HCEC 1CT (cell line): ENCODE results near the gene ZNF597.

Source experiments
- DNase-seq: peaks from one replicate; pipeline ENCODE4 v3.0.0-alpha.2; 2017

The ZNF597 gene, protein sequence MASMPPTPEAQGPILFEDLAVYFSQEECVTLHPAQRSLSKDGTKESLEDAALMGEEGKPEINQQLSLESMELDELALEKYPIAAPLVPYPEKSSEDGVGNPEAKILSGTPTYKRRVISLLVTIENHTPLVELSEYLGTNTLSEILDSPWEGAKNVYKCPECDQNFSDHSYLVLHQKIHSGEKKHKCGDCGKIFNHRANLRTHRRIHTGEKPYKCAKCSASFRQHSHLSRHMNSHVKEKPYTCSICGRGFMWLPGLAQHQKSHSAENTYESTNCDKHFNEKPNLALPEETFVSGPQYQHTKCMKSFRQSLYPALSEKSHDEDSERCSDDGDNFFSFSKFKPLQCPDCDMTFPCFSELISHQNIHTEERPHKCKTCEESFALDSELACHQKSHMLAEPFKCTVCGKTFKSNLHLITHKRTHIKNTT

DNA sequence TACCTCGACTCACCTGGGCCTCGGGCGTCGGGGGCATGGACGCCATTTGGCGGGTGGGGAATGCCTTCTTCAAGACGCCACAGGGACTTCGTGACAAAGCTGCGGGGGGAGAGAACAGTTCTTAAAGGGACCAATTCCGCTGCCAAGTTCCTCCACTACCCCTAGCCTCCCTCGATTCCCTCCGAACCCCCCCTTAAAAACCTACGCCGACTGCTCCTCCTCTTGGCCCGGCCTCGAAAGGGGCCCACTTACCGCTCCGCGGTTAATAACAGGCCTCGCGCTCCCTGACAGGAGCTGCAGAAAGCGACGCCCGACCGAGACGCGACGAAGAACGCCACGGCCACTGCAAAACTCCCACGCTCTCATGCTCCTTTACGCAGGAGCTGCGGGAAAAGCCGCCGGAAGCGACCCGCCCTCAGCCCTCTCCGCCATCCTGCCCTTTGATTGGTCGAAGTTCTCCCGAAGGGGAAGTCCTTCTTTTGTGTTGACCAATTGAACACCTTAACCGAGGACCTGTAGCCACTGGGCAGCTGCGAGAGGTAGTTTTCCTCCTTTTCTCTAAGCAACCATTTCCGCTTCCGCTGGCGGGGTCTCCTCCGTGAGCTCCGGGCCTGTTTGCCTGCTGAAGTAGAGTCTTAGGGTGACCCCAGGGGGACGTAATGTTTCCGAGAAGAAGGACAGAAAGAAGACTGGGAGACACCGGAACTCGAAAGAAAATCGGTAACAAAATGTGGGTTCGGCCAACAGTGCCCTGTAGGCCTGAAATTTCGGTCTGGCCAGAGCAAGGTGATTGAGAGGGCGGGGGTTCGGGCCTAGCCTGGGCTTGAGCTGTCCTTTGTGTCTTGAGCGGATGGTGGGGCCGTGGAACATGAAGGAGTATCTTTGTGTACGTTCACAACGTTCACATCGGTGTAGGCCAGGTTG is at the start of gene ZNF597, which contains the start of gene NAA60:
Gene ZNF597 (minus strand): TSS at position 397 of the 924 bp plus-strand sequence. CDS start 351 bp downstream, at position 46.
Gene NAA60 (plus strand): TSS at position 573 of the 924 bp plus-strand sequence. CDS start 32,548 bp downstream, outside the sequence.
- peak; percentile 85 for DNase-seq

DNA sequence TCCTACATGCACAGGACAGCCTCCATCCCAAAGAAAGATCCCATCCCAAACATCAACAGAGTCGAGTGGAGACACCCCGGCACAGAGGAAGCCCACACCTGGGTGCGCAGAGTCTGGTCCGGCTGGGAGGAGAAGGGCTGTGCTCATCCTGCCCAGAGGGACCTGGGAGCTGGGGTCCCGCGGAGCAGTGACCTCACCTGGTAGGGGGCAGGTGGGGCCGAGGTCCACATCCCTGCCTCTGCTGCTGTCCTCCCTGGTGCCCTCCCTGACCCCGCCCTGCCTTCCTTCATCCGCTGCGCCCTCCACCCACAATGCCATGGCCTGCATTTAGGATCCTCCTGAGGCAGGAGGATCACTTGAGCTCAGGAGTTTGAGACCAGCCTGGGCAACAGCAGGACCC is 49.1 kb upstream of the ZNF597 start:
- DNase-seq, result no peak

GRCh38 chr16:3490911-3491629 is 47.8 kb upstream of the ZNF597 start:
- no peak for DNase-seq

- DNase-seq, result no peak
Observed at GRCh38 chr16:3488801-3489200, 45.5 kb upstream of the ZNF597 start.

DNA sequence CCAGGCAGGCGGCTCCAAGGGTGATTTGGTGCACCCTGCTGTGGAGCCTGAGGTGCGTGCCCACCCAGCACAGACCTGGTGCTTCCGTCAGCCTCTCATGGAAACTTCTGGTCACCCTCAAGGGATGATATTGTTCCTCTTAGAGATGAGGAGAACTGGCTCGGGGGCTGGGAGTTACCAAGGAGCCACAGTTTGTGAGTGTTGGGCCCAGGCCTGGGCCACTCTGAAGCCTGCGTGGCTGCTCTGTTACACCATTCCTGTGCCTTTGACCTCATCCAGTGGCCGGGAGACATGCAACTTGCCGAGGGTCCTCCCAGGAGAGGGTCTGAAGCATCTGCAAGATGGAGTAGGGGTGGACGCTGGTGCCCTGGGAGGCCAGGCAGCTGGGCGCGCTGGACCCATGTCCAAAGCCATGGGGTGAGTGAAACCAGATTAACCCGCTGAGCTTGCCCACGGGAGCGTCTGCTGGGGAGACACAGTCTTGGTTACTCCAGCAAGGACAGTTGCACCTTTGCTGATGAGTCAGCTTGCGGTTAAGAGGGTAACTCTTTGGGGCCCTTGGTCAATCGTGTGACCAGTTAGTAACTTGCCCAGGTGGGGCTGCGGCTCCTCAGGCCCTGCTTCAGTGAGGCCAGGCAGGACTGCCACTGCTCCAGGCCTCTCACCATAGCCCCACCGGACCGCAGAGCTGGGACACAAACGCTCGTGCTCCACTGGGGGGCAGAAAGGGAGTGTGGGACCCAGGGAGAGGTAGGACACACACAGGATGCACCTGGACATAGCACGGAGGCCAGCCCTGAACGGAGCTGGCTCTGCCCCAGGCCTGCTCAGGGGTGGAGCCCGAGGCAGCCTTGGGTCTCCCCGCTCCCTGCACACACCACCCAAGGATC is 44.5 kb upstream of the ZNF597 start:
- no peak for DNase-seq

- DNase-seq, result no peak
Observed at GRCh38 chr16:3486506-3487215, 43.4 kb upstream of the ZNF597 start.

GRCh38 chr16:3485821-3486505 is 42.7 kb upstream of the ZNF597 start:
- DNase-seq, result no peak

- no peak for DNase-seq
Observed at GRCh38 chr16:3485097-3485745, 41.9 kb upstream of the ZNF597 start.

GRCh38 chr16:3484318-3485096 is 41.2 kb upstream of the ZNF597 start:
- DNase-seq, result no peak

GRCh38 chr16:3482659-3483241 is 39.4 kb upstream of the ZNF597 start:
- DNase-seq, result no peak

DNA sequence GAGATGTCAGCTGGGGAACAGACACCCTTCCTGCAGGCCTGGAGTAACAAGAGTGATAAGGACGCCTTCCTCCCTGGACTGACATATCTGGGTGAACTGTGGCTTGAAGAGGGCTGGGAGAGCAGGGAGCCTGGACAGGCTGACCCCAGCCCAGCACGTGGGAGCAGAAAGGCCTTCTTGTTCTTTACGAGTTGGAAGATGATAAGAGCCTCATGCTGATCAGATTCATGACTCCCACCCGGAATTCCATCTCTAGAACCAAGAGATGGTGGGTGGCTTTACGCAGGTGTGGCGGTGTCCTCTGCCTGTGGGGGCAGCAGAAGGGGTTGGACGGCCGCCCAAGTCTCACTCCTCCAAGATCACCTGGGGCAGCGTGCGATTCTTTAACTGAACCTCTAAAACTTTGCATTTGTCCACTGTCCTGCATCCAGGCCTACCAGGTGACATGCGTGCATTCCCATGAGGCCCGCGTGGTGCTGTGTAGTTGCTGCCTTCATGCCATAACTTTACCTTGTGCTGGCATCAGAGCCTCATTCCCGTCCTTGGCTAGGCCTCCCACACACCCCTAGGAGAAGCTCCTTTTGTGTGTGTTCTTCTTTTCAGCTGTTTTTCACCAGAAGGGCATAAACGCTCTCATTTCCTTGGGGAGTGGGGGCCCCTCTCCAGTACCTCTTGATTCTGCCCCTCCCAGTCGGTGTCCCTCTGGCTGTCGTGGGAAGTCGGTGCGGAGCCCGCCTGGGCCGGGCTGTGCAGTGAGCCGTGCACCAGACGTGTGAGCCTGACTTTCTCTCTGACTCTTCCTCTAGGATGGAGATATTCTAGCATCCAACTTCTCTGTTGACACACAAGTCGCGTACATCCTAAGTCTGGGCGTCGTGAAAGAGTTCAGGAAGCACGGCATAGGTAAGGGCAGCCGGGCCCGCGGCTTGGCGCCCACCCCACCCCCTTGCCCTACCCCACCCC is 38.7 kb upstream of the ZNF597 start:
- no peak for DNase-seq

- DNase-seq, result no peak
Observed at GRCh38 chr16:3480901-3481695, 37.8 kb upstream of the ZNF597 start.

- DNase-seq, result no peak
Observed at GRCh38 chr16:3479654-3480216, 36.4 kb upstream of the ZNF597 start.

DNA sequence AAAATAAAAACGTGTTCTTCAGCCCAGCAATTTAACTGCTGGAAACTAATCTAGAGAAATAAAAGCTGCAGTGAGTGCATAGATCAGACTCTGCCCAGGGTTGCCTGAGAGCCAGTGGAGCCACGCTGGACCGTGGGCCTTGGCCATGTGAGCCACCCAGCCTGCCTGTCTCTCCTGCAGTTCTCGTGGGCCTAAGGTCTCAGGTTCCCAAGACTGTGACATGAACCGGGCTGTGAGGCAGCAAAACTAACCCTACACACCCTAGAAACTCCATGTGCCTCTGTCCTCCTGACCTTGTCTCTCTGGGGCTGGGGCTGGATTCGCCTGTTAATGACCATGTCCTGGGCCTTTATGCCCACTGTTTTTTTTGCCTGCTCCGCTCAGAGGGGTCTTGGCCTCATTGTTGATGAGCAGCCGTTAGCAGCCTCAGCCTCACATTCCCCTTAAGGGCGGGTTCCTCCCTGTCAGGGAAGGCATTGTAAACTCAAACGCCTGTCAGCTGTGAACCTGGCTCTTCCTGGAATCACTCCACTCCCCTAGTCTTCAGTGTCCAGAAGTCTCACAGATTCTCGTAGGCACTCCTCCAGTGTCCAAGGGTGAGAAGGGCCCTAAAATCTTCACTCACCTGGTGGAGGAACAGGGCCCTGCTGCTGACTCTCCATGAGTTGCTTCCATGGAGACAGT is 35.1 kb upstream of the ZNF597 start:
- DNase-seq, result no peak

- no peak for DNase-seq
Observed at GRCh38 chr16:3476409-3476808, 33.1 kb upstream of the ZNF597 start.
